HG02610 (cell line): Measurements from ENCODE around the gene SESN2.

ENCODE experiments used
- ATAC-seq: cut with Tn5 transposase; IDR thresholded peaks from one replicate; pipeline ENCODE4 v1.9.1; 2021; ENCODE audit warnings: mild to moderate bottlenecking, moderate library complexity; ENCODE audit not compliant: unreplicated experiment

The SESN2 gene

DNA sequence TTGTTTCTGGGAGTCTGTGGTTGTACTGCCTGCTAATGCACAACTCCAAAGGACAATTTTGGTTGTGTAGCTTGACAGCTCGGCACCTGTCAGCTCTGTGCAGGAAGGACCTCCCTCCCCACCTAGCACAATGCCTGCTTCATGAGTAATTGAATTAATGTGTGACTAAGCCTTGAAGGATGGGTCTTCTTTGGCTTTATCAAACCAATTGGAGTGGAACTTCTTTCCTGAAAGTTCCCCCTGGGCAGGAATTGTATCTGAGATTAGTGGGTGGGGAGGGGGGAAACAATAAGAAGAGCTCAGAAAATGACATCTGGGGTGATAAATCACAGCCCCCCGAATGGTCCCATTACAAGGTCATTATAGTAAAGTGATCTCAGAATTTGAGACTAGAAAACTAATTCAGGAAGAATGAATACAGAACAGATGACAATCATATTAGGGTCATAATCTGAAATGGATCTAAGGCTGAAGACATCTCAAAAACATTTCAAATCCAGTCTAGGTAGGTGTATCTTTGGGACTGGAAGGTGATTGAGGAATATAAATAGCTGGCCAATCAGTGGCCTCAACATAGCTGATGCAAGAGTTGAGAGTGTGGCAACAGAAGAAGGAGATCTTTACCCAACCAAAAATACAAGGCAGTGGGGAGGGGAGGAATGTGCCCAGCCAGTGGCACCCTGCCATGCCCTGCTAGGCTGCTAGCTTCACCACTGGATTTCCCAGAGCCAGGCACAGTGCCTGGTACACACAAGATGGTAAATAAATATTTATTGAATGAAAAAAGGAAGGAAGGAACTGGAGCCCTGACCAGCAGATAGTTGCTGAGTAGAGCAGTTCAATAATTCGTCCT, 10.1 kb upstream of the SESN2 start:
- no peak for ATAC-seq

DNA sequence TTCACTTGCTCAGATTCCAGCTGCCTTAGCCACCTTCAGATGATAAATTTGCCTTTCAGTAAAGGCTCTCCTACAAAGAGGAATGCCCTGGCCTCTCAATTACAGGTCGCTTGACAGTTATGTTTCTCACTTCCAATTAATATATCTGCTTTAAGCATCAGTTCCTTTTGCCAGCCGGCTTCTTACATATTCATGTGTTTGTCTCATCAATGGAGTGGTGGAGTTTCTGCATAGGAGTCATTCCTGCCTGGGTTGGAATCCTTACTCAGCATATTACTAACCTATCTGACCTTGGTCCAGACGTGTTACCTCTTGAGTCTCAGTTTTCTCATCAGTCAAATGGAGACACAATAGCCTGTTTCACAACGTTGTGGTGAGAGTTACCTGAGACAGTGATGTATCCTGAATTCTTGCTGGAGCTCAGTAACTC, 9.4 kb upstream of the SESN2 start:
- no peak for ATAC-seq

DNA sequence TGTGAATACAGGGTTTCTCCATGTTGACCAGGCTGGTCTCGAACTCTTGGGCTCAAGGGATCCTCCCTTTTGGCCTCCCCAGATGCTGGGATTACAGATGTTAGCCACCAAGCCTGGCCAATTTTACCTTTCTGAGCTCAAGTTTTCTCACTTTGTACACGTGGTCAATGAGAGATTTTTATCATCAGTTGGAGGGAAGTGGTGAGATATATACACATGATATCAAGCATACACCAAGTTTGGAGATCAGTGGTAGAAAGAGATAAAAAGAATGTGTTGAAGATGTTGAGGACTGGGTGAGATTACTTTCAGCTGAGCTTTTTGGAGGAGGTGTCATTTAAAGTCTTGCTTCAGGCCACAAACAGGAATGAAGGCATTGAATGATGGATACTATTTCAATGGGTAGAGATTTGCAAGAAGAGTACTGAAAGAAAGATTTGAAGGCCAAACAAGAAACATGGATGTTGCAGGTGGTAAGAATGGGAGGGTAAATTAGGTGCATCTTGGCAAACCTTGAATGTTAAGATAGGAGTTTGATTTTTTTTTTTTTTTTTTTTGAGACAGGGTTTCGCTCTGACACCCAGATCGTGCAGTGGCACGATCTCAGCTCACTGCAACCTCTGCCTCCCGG, 3.0 kb upstream of the SESN2 start:
- no peak for ATAC-seq

DNA sequence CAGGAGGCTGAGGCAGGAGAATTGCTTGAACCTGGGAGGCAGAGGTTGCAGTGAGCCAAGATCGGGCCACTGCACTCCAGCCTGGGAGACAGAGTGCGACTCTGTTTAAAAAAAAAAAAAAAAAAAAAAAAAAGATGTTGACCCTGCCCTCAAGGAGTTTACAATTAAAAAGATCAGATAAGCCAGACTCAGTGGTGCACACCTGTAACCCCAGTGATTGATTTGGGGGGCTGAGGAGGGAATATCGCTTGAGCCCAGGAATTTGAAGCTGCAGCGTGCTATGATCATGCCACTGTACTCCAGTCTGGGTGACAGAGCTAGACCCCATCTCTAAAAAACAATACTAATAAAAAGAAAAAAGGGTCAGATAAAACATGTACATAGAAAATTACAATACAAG, 1.6 kb upstream of the SESN2 start:
- ATAC-seq, result no peak

DNA sequence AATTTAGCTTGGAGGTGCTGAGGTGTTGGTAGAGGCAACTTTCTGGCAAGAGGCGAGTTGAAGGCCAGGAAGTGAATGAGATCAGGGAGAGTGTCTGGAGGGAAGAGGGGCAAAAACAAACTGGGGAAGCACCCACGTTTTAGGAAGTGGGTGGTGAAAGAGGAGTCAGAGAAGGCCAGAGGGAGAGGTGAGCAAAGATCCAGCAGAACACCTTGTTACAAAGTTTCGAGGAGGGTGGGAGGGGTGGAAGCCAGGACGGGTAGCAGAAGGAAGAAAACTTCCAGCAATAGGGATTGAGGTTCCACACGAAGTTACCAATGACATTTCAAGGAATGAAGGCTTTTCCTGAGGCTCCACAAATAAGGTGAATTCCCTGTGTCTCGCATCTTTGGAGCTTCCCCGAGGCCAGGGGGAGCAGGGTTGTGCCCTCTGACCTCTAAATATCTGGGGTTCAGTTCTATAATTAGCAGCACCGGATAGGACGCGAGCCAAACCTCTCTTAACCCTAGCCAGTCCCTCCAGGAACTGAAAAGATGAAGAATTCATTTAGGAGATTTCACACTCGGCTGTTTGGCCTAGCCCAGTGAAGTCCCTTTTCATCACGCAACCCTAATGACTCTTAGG, 578 bp upstream of the SESN2 start:
- no peak for ATAC-seq

DNA sequence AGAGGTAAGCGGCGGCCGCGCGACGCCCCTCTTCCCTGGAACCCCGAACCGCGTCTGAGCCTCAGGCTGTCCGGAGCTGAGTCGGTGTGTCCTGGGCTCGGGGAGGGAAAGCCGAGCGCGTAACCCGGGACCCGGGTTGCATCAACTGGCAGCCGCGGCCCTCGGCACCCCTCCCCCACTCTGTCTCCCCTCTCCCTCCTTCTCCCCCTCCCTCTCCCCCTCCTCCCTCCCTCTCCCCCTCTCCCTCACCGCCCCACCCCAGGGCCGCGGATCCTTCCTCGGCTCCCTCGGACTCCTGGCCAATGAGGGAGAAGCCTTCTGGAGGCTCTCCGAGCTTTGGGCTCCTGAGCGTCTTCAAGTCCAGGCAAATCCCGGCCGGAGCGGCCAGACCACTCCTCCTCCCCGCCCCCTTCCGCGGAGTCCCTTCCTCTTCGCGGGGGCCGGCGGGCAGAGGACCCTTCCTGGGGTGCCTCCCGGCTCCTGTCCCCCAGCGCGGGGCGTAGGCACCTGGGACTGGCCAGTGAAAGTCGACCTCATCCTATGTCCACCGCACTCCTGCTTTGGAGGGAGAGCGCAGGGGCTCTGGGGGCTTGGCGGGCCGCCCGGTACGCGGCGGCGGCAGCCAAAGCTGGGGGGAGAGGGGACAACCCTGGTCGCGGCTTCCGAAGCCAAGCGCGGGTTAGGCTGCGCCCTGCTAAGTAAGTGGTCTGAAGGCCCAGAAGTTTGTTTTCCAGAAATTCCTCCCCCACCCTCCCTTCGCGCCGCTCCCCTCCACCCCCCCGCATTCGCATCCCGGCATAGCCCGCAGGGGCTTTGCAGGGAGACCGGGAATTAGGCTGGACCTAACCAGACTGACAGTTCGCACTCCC, 850 bp downstream of the SESN2 start:
- no peak for ATAC-seq

DNA sequence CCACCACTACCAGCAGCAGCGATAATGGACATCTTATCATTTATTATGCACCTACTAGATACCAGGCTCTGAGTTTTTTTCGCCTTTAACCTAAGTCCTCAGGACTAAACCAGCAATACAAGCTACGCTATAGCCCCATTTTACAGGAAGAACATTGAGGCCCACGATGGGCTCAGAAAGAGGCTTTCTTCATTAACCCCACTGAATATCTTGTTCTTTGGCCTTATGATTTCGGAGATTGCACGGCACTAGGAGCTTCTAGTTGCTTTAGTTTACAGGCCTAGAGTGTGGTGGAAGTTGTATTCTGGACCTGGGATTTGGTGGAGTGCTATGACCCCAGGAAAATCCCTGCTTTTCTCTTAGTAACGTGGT, 1.5 kb downstream of the SESN2 start:
- no peak for ATAC-seq

DNA sequence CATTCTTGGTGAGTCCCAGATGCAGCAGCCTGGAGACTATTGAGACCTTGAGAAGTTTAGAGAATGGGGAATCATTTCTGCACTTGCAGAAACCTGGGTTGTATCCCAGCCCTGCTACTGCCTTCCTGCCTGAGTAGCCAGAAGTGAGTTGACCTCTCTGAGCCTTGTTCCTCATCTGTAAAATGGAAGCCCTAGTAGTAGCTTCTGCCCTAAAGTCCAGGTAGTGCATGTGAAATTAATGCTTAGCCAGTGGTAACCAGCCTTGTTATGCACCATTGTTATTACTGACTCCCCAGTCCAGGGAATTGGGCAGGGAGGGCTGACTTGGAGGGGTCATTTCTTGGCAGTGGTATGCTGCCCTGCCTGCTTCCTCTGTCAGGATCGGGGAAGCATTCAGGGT, 5.6 kb downstream of the SESN2 start:
- ATAC-seq, result no peak

DNA sequence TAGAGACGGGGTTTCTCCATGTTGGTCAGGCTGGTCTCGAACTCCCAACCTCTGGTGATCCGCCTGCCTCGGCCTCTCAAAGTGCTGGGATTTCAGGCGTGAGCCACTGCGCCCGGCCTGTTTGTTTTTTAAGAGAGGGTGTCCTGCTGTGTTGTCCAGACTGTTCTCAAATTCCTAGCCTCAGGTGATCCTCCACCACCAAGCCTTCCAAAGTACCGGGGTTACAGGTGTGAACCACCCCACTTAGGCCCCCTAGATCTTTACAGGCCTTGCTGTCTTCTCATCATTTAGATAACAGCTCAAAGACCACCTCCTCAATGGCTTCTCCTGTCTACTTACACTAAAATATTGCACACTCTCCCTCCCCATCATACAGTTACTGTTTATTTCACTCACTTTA, 6.3 kb downstream of the SESN2 start:
- ATAC-seq, result no peak

DNA sequence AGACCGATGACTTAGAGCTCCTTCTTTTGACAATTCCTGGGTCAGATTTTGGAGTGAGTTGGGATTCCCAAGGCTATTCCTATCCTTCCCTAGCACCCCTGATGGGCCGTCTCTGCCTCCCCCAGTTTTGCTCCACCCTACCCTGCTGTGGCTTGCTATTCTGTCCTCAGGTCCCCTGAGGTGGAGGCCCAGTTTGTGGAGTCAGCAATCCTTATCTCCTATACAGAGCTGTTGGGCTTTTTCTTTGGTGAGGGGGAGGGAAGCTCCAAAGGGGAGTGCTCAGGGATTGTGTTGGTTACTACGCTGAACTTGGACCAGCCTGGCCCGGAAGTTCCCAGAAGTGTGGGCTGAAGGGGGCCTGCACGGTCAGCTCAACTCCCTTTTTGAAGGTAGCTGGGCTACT, 7.6 kb downstream of the SESN2 start:
- no peak for ATAC-seq

DNA sequence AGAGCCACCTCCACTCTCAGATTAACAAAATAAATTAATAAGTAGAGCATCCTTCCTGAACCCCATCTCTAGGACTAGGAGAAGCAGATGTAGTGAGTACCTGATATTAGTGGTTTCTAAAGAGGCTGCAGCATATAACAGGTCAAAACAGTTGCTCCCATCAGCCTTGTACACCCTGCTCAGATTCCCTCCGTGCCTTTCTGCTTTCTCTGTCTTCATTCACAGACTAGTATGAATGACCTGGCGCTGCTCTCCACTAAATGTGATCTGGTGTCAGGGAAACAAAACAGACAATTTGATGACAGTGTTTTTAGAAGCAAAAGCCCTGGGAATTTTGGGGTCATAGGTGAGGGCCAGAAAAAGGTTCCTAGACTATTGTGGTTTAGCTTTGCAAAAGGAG, 8.3 kb downstream of the SESN2 start:
- ATAC-seq, result no peak

DNA sequence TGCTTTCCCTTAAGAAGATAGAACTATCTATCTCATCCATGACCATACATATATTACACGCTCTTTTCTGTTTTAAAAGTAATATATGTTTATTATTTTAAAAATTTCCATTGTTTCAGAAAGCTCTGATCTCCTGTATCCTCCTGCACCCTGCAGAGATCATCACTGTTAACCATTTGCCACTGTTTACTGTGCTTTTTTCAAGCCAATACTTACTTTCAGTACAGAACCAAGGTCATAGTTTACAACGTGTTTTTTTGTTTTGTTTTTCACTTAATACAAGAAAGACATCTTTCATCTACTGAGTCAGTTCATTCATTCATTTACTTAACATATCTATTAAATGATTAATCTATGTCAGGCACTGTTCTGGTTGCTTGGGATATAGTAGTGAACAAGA, 10.2 kb downstream of the SESN2 start:
- ATAC-seq, result no peak

DNA sequence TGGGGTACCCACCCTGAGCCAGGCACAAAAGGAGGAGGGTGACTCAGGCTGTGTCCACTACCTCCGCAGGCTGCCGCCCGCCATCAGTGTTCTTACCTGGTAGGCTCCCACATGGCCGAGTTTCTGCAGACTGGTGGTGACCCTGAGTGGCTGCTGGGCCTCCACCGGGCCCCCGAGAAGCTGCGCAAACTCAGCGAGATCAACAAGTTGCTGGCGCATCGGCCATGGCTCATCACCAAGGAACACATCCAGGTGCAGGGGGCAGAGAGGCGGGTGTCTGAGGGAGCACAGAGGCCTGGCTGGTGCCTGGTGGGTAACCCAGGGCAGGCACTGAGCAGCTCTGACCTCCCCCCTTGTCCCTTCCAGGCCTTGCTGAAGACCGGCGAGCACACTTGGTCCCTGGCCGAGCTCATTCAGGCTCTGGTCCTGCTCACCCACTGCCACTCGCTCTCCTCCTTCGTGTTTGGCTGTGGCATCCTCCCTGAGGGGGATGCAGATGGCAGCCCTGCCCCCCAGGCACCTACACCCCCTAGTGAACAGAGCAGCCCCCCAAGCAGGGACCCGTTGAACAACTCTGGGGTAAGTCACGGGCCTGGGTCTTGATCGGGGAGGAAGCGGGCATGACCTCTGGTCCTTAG, 13.0 kb downstream of the SESN2 start:
- ATAC-seq, result no peak

DNA sequence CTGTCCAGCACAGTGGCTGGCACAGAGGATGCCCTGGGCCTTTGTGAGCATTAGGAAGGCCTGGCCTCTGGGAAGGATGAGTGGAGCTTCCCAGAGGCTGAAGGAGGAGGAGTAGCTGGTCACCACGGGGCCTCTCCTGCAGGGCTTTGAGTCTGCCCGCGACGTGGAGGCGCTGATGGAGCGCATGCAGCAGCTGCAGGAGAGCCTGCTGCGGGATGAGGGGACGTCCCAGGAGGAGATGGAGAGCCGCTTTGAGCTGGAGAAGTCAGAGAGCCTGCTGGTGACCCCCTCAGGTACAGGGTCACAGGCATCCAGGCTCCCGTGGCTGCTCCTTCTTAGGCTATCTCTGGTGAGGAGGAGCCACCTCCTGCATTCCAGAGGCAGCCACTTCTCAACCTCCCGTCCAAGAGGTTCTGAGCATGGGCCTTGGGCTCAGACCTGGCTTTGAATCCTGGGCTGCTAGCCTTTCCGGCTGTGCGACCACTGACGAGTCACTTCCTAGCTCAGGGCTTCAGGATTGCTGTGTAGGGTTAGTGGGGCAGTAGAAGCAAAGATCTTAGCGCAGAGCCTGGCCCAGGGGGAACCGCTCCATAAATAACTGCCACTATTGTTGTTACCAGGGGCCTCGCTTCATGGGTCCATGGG, 14.0 kb downstream of the SESN2 start:
- no peak for ATAC-seq

DNA sequence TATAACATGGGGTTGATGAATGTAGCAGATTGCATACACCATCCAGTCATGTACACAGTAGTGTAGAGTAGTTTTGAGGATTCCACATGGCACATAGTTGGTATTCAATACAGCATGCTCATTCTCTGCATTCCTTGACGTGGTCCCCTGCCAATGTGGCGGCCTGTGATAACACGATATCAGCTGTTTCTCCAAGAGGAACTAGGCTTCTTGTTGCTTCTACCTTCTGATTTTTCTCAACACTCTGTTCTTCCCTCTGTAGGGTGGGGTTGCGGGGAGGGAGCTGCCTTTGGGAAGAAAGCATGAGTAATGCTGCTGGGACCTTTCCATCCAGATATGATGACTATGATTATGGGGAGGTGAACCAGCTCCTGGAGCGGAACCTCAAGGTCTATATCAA, 19.4 kb downstream of the SESN2 start:
- no peak for ATAC-seq

DNA sequence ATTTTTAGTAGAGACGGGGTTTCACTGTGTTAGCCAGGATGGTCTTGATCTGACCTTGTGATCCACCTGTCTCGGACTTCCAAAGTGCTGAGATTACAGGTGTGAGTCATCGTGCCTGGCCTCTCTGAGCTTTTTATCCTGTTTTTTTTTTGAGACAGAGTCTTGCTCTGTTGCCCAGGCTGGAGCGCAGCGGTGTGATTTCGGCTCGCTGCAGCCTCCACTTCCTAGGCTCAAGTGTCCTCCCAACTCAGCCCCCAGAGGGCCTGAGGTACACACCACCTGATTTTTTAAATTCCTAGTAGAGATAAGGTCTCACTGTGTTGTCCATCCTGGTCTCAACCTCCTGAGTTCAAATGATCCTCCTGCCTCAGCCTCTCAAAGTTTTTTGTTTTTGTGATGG, 20.4 kb downstream of the SESN2 start:
- no peak for ATAC-seq

DNA sequence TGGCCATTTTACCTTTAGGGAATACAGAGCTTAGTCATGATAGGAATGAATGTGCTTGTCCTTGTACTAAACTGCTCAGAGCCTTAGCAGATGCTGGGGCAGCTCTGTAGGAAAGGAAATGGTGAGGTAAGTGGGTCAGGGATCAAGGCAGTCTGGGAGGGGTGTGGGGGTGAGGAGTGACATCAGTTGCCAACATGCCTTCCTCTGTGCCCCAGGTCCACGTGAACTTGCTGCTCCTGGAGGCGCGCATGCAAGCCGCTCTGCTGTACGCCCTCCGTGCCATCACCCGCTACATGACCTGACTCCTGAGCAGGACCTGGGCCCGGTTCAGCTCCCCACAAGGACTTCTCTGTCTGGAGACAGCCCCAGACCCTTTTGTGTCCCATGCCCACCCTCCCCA, 21.2 kb downstream of the SESN2 start:
- no peak for ATAC-seq

DNA sequence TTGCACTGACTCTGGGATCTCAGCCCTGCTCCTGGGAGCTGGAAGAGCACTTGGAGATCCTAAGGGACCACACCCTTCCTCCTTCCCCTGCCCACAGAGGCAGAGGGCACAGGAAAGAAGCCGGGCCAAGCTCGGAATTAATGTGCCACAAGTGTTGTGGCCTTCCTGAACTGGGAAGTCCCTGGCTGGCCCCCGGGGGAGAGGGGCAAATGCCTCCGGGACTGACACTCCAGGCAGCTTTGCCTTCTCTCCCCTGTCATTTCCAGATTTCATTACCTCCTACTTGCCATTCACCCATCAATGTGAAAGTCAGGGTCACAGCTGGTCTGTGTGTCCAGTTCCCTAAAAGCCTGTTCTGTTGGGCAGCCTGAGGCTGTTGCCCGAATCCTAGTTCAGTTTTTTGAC, 21.7 kb downstream of the SESN2 start:
- no peak for ATAC-seq

DNA sequence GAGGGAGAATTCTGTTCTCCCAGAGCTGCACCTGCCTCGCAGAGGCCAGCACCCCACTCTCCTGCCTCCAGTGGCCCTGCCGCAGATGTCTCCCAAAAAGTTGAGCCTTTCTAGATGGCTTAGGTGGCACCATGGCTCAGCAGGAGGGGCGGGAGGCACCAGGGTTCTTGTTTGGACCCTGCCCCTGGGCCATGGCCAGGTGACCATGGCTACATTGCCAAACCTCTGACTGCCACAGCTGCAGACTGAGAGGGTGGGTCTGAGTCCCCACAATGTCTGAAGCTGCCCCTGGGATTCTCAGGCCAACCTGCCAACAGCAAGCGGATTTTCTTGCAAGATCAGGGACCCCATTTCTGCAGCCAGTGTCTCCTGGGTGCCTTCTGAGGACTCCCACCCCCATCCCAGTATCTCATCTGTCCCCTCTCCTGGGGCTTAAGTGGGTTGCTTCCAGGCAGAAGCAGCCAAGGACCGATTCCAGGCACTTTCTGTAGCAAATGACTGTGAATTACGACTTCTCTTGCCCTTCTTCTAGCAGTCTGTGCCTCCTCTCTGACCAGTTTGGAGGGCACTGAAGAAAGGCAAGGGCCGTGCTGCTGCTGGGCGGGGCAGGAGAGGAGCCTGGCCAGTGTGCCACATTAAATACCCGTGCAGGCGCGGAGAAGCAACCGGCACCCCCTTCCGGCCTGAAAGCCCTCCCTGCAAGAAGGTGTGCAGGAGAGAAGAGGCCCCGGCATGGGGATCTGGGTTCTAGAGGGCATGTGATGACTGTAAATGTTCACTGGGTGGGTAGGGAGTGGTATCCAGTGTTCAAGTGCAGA, 22.5 kb downstream of the SESN2 start:
- ATAC-seq, result no peak
